ENCODE data around the gene SHANK1. TPM values are rescaled to one million over a fixed set of nuclear protein-coding genes. Genes with fewer than 3 reads are reported as not detected.

SHANK1 gene
- total RNA-seq, 2 donors from 2014 or later = not detected

GRCh38 chr19:50745221-50745620 lies 25.6 kb upstream of the SHANK1 start:
- no peak for DNase-seq (ENCODE audit: low spot score)
- Mint-ChIP-seq H3K36me3 (no peaks in the 10 kb centered on the region), H3K4me1 (ENCODE audit: low read depth in 2 of 2) (no peaks in the 10 kb centered on the region), H3K27me3 (peaks cover 6 to 12% of the 10 kb centered on the region in 2 donors), H3K4me3 (no peak overlapping the region), H3K9me3 (no peaks in the 10 kb centered on the region), H3K27ac (no peak overlapping the region)
- no peak for ATAC-seq

GRCh38 chr19:50743537-50743936 lies 23.9 kb upstream of the SHANK1 start:
- H3K4me1 Mint-ChIP-seq (ENCODE audit: low read depth in 2 of 2) = no peaks in the 10 kb centered on the region
- peaks cover 14 to 22% of the 10 kb centered on the region in 2 donors for H3K27me3 Mint-ChIP-seq
- no peak for DNase-seq (ENCODE audit: low spot score)
- no peak for ATAC-seq
- no peak overlapping the region for H3K27ac Mint-ChIP-seq
- no peaks in the 10 kb centered on the region for H3K9me3 Mint-ChIP-seq
- H3K36me3 Mint-ChIP-seq = no peaks in the 10 kb centered on the region
- no peak overlapping the region for H3K4me3 Mint-ChIP-seq

GRCh38 chr19:50741179-50741933 lies 21.8 kb upstream of the SHANK1 start:
- Mint-ChIP-seq H3K4me1 (ENCODE audit: low read depth in 2 of 2) (no peaks in the 10 kb centered on the region), H3K36me3 (no peaks in the 10 kb centered on the region), H3K27ac (no peak overlapping the region), H3K9me3 (no peaks in the 10 kb centered on the region), H3K27me3 (peaks cover 19 to 29% of the 10 kb centered on the region in 2 donors), H3K4me3 (no peak overlapping the region)
- ATAC-seq (no peak), DNase-seq (ENCODE audit: low spot score) (no peak)

- DNase-seq (ENCODE audit: low spot score) (no peak), ATAC-seq (no peak)
- H3K4me1 Mint-ChIP-seq (ENCODE audit: low read depth in 2 of 2) = no peaks in the 10 kb centered on the region
- no peak overlapping the region for H3K4me3 Mint-ChIP-seq
- no peaks in the 10 kb centered on the region for H3K9me3 Mint-ChIP-seq
- H3K27ac Mint-ChIP-seq = no peak overlapping the region
- H3K36me3 Mint-ChIP-seq = no peaks in the 10 kb centered on the region
- H3K27me3 Mint-ChIP-seq = peaks cover 21 to 37% of the 10 kb centered on the region in 2 donors
These were observed 20.4 kb upstream of the SHANK1 start for GRCh38 chr19:50739914-50740426.

GRCh38 chr19:50739132-50739913 lies 19.7 kb upstream of the SHANK1 start:
- no peaks in the 10 kb centered on the region for H3K9me3 Mint-ChIP-seq
- H3K4me3 Mint-ChIP-seq = no peak overlapping the region
- no peaks in the 10 kb centered on the region for H3K36me3 Mint-ChIP-seq
- ATAC-seq (peak in 1 of 2 donors; percentile 9), DNase-seq (ENCODE audit: low spot score) (no peak)
- peaks cover 21 to 37% of the 10 kb centered on the region in 2 donors for H3K27me3 Mint-ChIP-seq
- H3K27ac Mint-ChIP-seq = no peak overlapping the region
- no peaks in the 10 kb centered on the region for H3K4me1 Mint-ChIP-seq (ENCODE audit: low read depth in 2 of 2)

- no peak for ATAC-seq
- DNase-seq (ENCODE audit: low spot score) = no peak
- H3K9me3 Mint-ChIP-seq = no peaks in the 10 kb centered on the region
These were observed 16.7 kb upstream of the SHANK1 start for GRCh38 chr19:50736338-50736737.

GRCh38 chr19:50735869-50736268 lies 16.3 kb upstream of the SHANK1 start:
- H3K9me3 Mint-ChIP-seq = no peaks in the 10 kb centered on the region
- no peak for ATAC-seq
- H3K4me3 Mint-ChIP-seq = no peak overlapping the region
- no peaks in the 10 kb centered on the region for H3K36me3 Mint-ChIP-seq
- no peak overlapping the region for H3K27ac Mint-ChIP-seq
- no peaks in the 10 kb centered on the region for H3K4me1 Mint-ChIP-seq (ENCODE audit: low read depth in 2 of 2)
- no peak for DNase-seq (ENCODE audit: low spot score)
- H3K27me3 Mint-ChIP-seq = peaks cover 29 to 34% of the 10 kb centered on the region in 2 donors

More at GRCh38 chr19:50736338-50736737, 16.7 kb upstream of the SHANK1 start:
- H3K27ac Mint-ChIP-seq = no peak overlapping the region
- no peaks in the 10 kb centered on the region for H3K4me1 Mint-ChIP-seq (ENCODE audit: low read depth in 2 of 2)
- H3K36me3 Mint-ChIP-seq = no peaks in the 10 kb centered on the region
- peaks cover 25 to 39% of the 10 kb centered on the region in 2 donors for H3K27me3 Mint-ChIP-seq
- no peak overlapping the region for H3K4me3 Mint-ChIP-seq

DNA sequence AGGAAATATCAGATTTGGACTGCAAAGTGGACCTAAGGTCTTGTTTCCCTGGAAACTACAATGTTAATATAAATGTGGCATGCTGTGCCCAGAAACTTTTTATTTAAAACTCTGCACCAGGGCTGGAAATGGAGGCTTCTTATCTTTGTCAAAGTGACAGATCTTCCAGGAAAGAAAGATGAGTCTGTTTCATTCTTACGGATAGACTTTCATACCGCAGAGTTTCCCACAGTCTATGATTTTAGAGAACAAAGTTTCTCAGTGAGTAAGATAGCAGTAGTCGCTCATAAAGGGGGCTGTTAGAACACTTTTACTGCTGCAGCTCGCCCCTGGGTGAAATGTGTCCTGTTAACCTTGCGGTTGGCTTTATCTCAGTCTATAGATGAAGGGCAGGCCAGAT lies 10.3 kb upstream of the SHANK1 start:
- peaks cover 9 to 11% of the 10 kb centered on the region in 2 donors for H3K4me1 Mint-ChIP-seq (ENCODE audit: low read depth in 2 of 2)
- H3K9me3 Mint-ChIP-seq = no peaks in the 10 kb centered on the region
- H3K27ac Mint-ChIP-seq = no peak overlapping the region
- no peaks in the 10 kb centered on the region for H3K36me3 Mint-ChIP-seq
- no peak for DNase-seq (ENCODE audit: low spot score)
- no peak overlapping the region for H3K4me3 Mint-ChIP-seq
- no peak for ATAC-seq
- peaks cover 7 to 17% of the 10 kb centered on the region in 2 donors for H3K27me3 Mint-ChIP-seq

DNA sequence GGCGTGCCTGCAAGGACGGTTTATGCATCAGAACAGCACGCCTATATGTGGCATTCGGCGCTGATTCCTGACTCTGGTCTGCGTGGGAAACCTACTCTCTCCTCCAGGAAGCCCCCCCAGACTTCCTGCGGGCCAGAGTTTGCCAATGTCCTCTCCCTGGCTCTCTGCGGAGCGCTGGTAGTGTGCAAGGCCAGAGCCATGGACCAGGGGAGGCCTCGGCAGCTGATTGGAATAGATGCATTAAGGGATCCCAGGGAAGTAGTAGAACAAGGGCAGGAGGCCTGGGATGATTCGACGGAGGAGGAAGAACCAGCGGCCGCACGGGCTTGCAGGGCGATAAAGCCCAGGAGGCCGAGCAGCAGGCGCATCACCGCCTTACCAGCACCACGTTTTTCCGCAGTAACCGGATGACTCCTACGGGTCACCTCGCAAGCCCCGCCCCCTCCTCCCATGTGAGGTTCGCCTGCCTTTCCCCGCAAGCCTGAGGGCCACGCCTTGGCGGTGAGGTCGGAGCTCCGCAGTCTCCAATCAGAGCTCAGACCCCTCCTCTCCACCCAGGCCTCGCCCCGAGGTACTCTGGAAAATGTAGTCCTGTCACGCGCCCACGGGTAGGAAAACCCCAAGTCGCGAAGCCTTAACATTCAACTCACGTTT lies 8.6 kb upstream of the SHANK1 start:
- ATAC-seq (peak; percentile 1 to 58), DNase-seq (ENCODE audit: low spot score) (peak; percentile 83)
- no peaks in the 10 kb centered on the region for H3K9me3 Mint-ChIP-seq
- H3K4me3 Mint-ChIP-seq = no peak overlapping the region
- H3K27me3 Mint-ChIP-seq = peaks cover 12 to 19% of the 10 kb centered on the region in 2 donors
- H3K27ac Mint-ChIP-seq = no peak overlapping the region
- H3K4me1 Mint-ChIP-seq (ENCODE audit: low read depth in 2 of 2) = peaks cover 12% of the 10 kb centered on the region in 2 donors
- no peaks in the 10 kb centered on the region for H3K36me3 Mint-ChIP-seq

GRCh38 chr19:50725911-50726230 lies 6.3 kb upstream of the SHANK1 start:
- ATAC-seq (no peak), DNase-seq (ENCODE audit: low spot score) (no peak)
- peak overlapping the region; percentile 79 for H3K4me3 Mint-ChIP-seq
- peaks cover 16% of the 10 kb centered on the region in 2 donors for H3K4me1 Mint-ChIP-seq (ENCODE audit: low read depth in 2 of 2)
- peaks cover 19 to 28% of the 10 kb centered on the region in 2 donors for H3K27me3 Mint-ChIP-seq
- H3K9me3 Mint-ChIP-seq = no peaks in the 10 kb centered on the region
- H3K36me3 Mint-ChIP-seq = no peaks in the 10 kb centered on the region
- peak overlapping the region in 1 of 2 donors; percentile 58 for H3K27ac Mint-ChIP-seq

- ATAC-seq (peak; percentile 68 to 70), DNase-seq (ENCODE audit: low spot score) (no peak)
- Mint-ChIP-seq H3K9me3 (no peaks in the 10 kb centered on the region), H3K36me3 (no peaks in the 10 kb centered on the region), H3K27ac (peak overlapping the region; percentile 39 to 58), H3K4me3 (peak overlapping the region; percentile 79), H3K27me3 (peaks cover 24 to 33% of the 10 kb centered on the region in 2 donors), H3K4me1 (ENCODE audit: low read depth in 2 of 2) (peaks cover 16 to 20% of the 10 kb centered on the region in 2 donors)
These were observed 5.8 kb upstream of the SHANK1 start for GRCh38 chr19:50725218-50725910.

GRCh38 chr19:50724522-50725217 lies 5.1 kb upstream of the SHANK1 start:
- Mint-ChIP-seq H3K4me1 (ENCODE audit: low read depth in 2 of 2) (peaks cover 16 to 24% of the 10 kb centered on the region in 2 donors), H3K4me3 (peak overlapping the region; percentile 79), H3K36me3 (no peaks in the 10 kb centered on the region), H3K9me3 (no peaks in the 10 kb centered on the region), H3K27ac (peak overlapping the region; percentile 39 to 58), H3K27me3 (peaks cover 27 to 36% of the 10 kb centered on the region in 2 donors)
- ATAC-seq (peak; percentile 93 to 95), DNase-seq (ENCODE audit: low spot score) (peak; percentile 99)

Measured in natural killer cell treated with Interleukin-12 subunit alpha and Interleukin-12 subunit beta and Interleukin-15 and Interleukin-18, amount 100 ng/mL, for 72 hours (primary cell).